DMS53 (cell line): ENCODE results near the gene BAIAP2.
"Not testable (repeated sequence)": the region's sequence is repeated elsewhere in the genome, so short reads cannot be mapped to it uniquely, and the experiment has no call there.

Experiments used
- DNase-seq: peaks from one replicate; lab custom pipeline; 2025; lab: John Stamatoyannopoulos, UW

Gene BAIAP2

DNA sequence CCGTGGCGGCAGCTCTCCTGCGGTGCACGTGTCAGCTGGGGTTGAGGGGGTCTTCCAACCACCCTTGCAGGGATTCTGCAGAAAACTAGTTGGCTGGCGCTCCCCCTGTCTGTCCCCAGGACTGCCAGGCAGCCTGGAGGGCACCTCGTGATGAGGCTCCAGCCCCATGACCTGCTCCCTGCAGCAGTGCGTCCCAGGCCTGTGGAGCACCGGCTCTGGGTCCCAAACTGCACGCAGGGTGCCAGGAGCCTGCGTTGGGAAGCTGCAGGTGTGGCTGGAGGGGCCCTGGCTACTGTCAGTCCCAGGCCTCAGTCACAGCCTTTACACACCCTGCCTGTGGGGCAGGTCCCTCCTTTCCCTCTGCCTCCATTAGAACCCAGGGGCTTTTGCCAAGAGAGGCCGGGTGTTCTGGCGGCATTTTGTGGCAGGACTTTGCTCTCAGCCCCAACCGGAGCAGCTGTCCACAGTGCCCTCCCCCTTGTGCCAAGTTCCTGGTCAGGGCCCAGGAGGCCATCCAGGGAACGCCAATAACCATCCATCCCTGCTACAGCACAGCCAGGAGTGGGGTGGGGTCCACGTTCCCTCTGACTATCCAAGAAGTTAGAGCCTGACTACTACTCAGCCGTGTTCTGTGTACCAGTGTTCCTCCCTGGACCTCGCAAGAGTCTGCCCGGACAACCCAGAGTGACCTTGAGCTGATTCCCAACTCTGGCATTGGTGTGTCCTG lies 34.2 kb upstream of the BAIAP2 start:
- DNase-seq: no peak

DNA sequence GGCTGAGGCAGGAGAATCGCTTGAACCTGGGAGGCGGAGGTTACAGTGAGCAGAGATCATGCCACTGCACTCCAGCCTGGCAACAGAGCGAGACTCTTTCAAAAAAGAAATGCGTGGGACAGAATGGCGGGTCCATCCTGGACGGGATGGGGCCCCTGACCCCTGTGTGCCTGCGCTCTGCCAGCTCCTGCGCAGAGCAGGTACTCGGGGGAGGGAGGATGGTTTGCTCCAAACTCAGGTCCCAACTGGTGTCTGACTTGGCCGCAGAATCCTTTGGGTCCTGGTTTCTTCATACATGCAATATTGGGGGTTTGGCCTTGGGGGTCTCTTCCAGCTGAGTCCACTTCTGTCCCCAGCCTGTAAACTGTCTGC lies 33.0 kb upstream of the BAIAP2 start:
- no peak for DNase-seq

DNA sequence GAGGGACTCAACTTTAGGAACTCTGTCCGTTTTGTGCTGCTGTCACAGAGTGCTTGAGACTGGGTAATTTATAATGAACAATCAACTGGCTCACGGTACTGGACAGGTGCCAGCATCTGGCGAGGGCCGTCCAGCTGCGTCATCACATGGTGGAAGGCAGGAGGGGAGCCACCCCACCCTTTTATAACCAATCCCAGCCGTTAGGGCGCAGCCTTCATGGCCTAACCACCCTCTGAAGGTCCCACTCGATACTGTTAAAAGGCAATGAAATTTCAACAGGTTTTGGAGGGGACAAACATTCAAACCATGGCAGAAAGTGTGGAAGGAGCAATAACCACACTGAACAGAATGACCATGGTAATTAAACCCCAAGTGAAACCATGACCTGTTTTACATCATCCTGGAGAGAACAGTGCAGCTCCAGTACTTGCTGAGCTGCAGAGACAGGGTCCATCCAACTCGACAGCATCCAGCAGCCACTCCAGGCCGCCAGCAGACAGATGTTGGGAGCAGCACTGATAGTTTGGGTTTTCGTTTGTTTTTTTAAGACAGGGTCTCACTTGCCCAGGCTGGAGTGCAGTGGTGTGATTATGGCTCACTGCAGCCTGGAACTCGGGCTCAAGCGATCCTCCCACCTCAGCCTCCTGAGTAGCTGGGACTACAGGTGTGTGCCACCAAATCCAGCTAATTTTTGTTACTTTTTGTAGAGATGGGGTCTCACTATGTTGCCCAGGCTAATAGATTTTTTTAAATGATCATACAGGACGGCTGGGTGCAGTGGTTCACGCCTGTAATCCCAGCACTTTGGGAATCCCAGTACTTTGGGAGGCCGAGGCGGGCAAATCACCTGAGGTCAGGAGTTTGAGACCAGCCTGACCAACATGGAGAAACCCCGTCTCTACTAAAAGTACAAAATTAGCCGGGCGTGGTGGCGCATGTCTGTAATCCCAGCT lies 32.3 kb upstream of the BAIAP2 start:
- DNase-seq: peak; percentile 80

DNA sequence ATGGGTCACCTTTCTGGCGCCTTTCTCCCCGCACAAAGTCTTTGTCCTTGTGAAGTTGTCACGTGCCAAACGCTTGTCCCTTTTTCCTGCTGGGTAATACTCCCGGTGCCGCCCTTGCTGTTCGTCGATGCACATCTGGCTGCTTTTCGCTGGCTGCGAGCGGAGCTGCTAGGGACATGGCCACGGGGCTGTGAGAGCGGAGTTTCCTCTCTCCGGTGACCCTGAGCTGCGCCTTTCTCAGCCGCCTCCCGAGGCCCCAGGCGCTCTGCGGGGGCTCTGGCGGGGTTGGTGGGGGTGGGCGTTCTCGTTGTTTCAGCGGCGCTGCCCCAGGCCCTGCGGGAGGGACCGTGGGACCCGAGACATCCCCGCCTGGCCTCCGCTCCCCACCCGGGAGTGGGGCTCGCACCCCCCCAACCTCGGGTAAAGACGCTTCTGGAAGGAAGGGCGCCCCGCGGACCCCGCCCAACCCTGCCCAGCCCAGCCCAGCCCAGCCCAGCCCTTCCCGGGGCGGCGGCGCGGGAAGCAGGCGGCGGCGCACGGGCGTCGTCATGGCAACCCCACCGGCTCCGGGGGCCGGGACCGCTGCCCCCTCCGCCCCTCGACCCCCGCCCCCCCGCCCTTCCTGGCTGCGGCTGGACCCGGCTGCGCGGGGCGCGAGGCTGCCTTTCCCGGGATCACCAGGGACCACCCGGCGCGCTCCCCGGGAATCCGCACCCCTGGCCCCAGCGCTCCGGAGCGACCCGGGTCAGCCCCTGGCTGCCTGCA lies 31.1 kb upstream of the BAIAP2 start:
- DNase-seq: peak; percentile 35

DNA sequence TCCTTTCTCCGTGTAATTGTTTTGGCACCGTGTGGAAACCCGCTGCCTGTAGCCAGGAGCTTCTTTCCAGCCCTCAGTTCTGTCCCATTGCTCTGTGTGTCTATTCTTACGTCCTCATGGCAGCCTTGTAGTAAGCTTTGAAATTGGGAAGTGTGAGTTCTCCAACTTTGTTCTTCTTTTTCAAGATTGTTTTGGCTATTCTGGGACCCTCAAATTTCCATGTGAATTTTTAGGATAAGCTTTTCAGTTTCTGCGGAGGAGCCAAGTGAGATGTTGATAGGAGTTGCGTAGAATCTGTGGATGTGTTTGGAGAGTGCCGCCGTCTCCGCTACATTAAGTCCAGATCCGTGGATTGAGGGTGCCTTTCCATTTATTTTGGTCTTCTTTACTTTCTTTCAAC lies 28.1 kb upstream of the BAIAP2 start:
- DNase-seq: no peak

DNA sequence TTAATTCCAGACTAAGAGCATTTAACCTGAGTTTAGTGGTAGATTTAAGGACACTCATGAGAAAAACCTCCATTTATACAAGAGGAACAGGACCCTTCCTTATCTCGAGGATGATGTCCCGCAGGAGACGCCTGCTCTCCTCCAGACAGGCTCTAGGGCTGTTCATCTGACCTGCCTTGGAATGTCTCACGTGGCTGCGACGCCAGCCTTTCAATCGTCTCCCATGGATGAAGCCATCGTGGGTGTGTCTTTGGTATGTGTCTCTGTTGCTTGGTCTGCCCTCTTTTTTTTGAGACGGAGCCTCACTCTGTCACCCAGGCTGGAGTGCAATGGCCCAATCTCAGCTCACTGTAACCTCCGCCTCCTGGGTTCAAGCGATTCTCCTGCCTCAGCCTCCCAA lies 26.8 kb upstream of the BAIAP2 start:
- no peak for DNase-seq

DNA sequence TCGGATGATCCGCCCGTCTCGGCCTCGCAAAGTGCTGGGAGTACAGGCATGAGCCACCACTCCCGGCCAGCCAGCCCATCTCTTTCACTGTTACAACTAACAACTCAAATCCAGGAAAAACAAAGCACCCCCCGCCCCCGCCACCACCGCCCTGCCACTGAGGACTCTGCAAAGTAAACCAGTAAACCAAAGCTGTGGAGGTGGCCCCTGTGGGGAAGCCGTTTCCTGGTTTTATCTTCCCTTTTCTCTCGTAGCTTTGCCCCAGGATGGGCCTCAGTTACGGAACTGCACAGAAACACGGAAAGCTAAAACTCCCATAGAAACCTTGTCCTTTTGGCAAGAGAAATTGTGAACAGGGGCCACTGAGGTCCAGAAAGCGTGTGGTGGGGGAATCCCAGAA lies 25.8 kb upstream of the BAIAP2 start:
- DNase-seq: no peak

DNA sequence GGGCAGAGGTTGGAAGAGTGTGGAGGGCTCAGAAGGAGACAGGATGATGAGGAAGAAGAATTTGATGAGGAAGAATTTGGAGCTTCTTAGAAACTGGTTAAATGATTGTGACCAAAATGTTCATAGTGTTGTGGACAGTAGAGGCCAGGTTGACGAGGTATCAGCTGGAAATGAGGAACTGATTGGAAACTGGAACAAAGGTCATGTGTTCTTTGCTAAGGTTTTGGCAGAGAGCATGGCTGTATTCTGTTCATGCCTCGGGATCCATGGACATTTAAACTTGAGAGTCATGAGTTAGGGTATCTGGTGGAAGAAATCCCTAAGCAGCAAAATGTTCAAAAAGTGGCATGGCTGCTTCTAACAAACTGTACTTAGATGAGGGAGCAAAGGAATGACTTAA lies 24.0 kb upstream of the BAIAP2 start:
- DNase-seq: no peak

DNA sequence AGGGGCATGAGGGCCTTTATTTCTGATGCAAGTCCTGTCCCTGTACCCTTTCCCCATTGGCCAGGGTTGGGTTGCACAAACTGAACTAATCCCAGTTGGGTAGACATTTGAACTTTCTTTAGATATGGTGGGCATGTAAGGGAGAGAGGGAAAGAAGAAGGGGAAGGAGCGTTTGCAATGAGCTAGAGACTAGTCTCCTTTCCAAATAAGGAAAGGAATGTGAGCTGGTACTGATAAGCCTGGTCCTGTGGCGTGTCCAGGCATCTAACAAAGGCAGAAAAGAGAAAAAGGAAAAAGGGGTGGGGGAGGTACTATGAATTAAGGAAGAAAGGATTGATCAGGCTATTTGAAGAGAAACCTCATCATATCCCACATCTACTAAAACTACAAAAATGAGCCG lies 23.0 kb upstream of the BAIAP2 start:
- DNase-seq: no peak

DNA sequence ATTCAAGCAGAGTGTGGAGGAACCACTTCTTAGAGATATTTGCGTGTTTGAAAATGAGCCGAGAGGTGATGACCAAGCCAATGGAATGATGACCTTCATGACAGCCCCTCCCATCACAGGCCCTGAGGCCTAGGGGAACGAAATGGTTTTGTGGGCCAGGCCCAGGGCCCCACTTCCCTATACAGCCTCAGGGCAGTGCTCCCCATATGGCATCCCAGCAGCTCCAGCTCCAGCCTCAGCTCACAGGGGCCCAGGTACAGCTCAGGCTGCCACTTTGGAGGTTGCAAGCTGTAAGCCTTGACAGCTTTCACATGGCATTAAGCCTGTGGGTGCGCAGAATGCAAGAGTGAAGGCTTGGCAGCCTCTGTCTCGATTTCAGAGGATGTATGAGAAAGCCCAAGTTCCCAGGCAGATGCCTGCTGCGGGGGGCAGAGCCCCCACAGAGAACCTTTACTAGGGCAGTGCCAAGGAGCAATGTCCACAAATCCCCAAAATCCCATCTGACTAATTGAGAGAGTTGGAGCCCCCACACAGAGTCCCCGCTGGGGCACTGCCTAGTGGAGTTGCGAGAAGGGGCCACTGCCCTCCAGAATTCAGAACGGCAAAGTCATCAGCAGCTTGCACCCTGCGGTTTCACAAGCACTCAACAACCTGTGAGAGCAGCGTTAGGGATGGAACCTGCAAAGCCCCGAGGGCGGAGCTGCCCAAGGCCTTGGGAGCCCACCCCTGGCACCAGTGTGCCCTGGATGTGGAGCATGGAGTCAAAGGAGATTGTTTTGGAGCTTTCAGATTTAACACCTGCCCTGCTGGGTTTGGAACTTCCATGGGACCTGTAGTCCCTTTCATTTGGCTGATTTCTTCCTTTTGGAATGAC lies 22.1 kb upstream of the BAIAP2 start:
- no peak for DNase-seq

DNA sequence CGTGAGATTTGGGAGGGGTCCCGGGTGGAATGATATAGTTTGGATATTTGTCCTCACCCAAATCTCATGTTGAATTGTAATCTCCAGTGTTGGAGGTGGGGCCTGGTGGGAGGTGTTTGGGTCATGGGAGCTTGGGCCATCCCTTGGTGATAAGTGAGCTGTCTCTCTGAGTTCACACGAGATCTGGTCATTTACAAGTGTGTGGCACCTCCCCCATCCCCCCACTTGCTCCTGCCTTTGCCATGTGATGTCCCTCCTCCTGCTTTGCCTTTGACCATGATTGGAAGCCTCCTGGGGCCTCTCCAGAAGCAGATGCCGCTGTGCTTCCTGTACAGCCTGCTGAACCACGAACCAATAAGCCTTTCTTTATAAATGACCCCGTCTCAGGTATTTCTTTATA lies 21.3 kb upstream of the BAIAP2 start:
- DNase-seq: no peak

DNA sequence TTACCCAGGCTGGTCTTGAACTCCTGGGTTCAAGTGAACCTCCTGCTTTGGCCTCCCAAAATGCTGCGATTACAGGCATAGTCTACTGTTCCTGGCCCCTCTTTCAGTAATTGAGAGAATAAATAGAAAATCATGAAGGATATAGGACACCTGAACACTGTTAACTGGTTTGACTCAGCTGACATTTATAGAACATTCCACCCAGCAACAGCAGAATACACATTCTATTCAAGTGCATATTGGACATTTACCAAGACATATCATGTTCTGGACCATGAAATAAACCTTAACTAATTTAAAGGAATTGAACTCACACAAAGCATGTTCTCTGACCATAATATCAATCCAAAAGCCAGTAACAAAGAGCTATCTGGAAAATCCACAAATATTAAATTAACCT lies 19.8 kb upstream of the BAIAP2 start:
- no peak for DNase-seq

DNA sequence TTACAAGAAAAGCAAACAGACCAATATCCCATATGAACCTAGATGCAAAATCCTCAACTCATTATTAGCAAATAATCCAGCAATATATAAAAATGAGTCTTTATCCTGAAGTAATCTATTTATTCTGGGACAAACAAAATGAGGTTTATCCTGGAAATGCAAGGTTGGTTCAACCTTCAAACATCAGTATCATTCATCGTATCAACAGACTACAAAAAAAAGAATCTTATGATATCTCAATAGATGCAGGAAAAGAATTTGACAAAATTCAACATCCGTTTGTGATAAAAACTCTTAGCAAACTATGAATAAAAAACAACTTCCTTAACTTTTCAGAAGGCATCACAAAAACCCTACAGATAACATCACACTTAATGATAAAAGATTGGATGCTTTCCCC lies 18.4 kb upstream of the BAIAP2 start:
- no peak for DNase-seq

DNA sequence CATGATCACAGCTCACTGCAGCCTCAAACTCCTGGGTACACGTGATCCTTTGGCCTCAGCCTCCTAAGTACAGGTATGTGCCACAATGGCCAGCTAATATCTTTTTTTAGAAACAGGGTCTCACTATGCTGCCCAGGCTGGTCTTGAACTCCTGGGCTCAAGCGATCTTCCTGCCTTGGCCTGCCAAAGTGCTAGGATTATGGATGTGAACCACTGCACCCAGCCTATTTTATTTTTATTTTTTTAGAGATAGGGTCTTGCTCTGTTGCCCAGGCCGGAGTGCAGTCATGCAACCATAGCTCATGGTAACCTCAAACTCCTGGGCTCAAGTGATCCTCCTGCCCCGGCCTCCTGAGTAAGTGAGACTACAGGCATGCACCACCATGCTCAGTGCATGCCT lies 17.6 kb upstream of the BAIAP2 start:
- DNase-seq: not testable (repeated sequence)

DNA sequence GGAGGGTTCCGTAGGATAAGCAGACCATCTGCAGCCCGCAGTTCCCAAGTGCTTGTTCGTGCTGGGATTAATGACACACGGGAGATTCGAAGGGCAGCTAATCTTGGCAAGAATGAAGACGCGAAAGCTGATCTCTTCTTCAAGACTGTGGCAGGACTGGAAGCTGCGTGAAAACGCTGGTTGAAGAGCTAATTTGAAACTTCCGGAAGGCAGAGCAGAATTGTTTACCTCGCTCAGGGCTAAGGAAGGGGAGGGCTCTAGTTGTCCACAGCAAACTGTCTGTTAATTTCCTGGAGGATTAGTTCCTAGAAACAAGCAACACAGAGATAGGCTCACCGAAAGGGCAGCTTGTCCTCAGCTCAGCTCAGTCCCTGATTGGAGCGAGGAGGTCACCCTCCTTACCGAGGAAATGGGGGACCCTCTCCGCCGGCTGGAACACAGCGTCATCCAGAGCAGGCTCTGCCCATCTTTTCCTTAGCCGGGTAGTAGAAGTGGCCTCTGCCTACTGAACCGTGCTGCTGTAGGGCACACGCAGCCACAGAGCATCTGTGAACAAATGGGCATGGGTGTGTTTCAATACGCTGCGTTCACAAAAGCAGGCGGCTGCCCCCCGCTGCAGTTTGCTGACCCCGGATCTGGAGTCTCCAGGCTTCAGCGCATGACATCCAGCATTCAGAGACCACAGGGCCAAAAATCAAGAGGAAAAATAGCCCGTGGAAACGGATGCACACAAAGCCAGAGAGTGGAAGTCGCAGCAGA lies 16.7 kb upstream of the BAIAP2 start:
- peak; percentile 85 for DNase-seq

DNA sequence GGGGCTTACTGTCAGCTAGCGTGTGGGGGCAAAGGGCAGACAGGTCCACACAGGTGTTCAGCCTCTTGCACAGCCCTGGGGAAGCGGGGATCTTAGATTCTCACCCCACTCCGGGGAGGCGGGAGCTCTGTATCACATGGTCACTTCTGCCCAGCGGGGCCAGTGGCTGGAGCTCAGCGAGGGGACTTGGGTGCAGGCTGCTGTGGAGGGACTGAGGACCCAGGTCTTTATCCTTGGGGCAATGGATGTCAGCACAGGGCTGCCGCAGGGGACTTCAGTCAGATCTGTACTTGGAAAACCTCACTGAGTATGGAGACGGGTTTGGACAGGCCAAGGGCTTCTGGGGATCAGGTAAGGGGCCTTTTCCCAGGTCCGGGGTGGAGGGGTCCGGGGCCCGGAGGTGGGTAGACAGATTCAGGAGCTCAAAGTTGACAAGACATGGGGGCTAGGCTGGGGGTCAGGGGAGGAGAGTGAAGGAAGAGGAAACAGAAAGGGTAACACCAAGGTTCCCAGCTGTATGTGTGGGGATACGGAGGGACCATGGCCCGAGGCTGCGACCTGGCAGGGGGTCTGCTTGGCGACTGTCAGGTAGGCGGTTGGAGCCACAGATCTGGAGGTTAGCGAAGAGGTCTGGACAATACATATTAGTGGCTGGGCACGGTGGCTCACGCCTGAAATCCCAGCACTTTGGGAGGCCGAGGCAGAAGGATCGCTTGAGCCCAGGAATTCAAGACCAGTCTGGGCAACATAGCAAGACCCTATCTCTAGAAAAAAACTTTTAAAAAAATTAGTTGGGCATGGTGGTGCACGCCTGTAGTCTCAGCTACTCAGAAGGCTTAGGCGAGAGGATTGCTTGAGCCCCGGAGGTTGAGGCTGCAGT lies 15.1 kb upstream of the BAIAP2 start:
- DNase-seq: no peak

DNA sequence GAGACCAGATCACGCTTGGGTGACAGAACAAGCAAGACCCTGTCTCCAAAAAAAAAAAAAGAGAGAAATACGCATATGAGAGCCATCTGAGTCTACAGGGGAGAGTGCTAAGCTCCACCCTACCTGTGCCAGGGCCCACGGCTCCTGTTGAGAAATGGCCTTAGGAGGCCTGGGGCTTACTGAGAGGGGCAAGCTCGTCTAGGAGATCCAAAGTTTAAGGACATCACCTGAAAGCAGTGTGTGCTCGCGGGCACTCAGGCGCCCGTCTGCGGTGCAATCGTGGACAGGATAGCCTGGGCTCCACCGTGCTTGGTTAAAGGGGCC lies 14.5 kb upstream of the BAIAP2 start:
- DNase-seq: no peak

DNA sequence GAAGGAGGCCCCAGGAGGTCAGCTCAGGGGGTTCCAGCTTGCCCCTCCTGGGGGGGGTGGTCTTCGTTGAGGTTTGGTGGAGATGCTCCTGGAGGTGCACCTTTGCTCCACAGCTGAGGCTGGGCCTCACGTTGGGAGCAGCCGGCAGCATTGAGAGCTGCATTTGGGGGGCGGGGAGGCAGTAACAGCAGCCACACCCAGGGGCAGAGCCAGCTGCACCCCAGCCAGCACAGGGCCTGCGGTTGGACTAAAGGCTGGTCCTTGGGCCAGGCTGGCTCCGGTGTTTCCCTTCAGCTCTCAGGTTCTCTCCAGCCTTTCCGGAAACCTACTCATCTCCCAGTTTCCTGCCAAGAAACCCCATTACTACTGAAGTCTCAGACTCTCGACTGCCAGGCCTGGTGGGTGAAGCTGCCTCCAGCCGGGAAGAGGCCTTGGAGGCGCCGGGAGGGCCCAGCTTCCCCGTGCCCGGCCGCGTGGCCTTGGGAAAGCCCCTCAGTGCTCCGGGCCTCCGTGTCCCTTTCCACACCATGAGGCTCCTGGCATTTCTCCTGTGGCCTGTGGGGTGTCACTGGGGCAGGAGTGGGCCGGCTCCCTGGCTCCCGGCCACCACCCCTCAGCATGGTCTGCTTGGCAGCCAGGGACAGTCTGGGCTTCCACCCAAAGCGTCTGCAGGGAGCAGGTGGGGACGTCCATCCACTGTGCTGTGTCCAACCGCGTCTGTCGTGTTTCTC lies 14.0 kb upstream of the BAIAP2 start:
- DNase-seq: no peak
